NCI-H1417 treated with DMSO at 0.1 percent for 48 hours (cell line): ENCODE results near the gene ZMIZ1.

ENCODE experiments used
- DNase-seq: peaks from one replicate; lab custom pipeline; 2025; lab: John Stamatoyannopoulos, UW

Gene ZMIZ1

GRCh38 chr10:79358811-79359210 is 290.0 kb downstream of the ZMIZ1 start:
- DNase-seq: no peak

GRCh38 chr10:79359816-79360498 is 291.2 kb downstream of the ZMIZ1 start:
- DNase-seq: no peak

GRCh38 chr10:79360499-79361342 is 292.0 kb downstream of the ZMIZ1 start:
- DNase-seq: no peak

- DNase-seq: no peak
Measured at GRCh38 chr10:79361726-79362397, 293.1 kb downstream of the ZMIZ1 start.
